SK-N-SH treated with all-trans-retinoic acid at 6 μM for 48 hours (cell line): ENCODE measurements around the gene MORC1.

Experiments
- ATAC-seq: fragments of 200-7000 bp; cut with Tn5 transposase; 3 replicates; pipeline ENCODE4 v1.9.1; 2020; ENCODE audit warnings: mild to moderate bottlenecking, moderate library complexity
- ARNTL ChIP-seq: fragments of 450-650 bp; formaldehyde crosslinking; IDR thresholded peaks from 2 replicates; pipeline ENCODE4 v1.5.0; 2020; ENCODE audit warnings: low read depth, mild to moderate bottlenecking, moderate library complexity, borderline replicate concordance
- BACH2 ChIP-seq: fragments of 250-450 bp; sonication (Bioruptor Pico); IDR thresholded peaks from 2 replicates; pipeline ENCODE4 v1.9.0; 2021; ENCODE audit warnings: mild to moderate bottlenecking, borderline replicate concordance
- CSDC2 ChIP-seq: fragments of 250-450 bp; sonication (Bioruptor Pico); IDR thresholded peaks from 2 replicates; pipeline ENCODE4 v1.5.0; 2020; ENCODE audit warnings: mild to moderate bottlenecking, moderate library complexity
- ESRRG ChIP-seq: fragments of 250-450 bp; sonication (Bioruptor Pico); IDR thresholded peaks from 2 replicates; pipeline ENCODE4 v1.6.1; 2021; ENCODE audit warnings: mild to moderate bottlenecking
- GLIS3 ChIP-seq: fragments of 250-450 bp; sonication (Bioruptor Pico); IDR thresholded peaks from 2 replicates; pipeline ENCODE4 v1.5.0; 2020; ENCODE audit warnings: mild to moderate bottlenecking, moderate library complexity
- OSR1 ChIP-seq: fragments of 250-450 bp; sonication (Bioruptor Pico); IDR thresholded peaks from 2 replicates; pipeline ENCODE4 v1.8.0; 2022; ENCODE audit warnings: moderate library complexity, mild to moderate bottlenecking, inconsistent platforms
- PPARA ChIP-seq: fragments of 250-450 bp; sonication (Bioruptor Pico); IDR thresholded peaks from 2 replicates; pipeline ENCODE4 v1.5.0; 2020; ENCODE audit warnings: mild to moderate bottlenecking, borderline replicate concordance
- RARB ChIP-seq: fragments of 250-450 bp; sonication (Bioruptor Pico); IDR thresholded peaks from 2 replicates; pipeline ENCODE4 v1.8.0; 2021; ENCODE audit warnings: mild to moderate bottlenecking, moderate library complexity
- SNAI2 ChIP-seq: fragments of 250-450 bp; sonication (Bioruptor Pico); IDR thresholded peaks from 2 replicates; pipeline ENCODE4 v1.5.0; 2020; ENCODE audit warnings: mild to moderate bottlenecking, moderate library complexity
- TCF4 ChIP-seq: fragments of 250-450 bp; sonication (Bioruptor Pico); IDR thresholded peaks from 2 replicates; pipeline ENCODE4 v1.8.0; 2021; ENCODE audit warnings: mild to moderate bottlenecking, moderate library complexity, borderline replicate concordance
- ZC3H10 ChIP-seq: fragments of 250-450 bp; sonication (Bioruptor Pico); IDR thresholded peaks from 2 replicates; pipeline ENCODE4 v1.5.1; 2021; ENCODE audit warnings: mild to moderate bottlenecking, moderate library complexity
- ZFP3 ChIP-seq: fragments of 250-450 bp; sonication (Bioruptor Pico); IDR thresholded peaks from 2 replicates; pipeline ENCODE4 v1.5.0; 2020; ENCODE audit warnings: mild to moderate bottlenecking, moderate library complexity
- ZFP30 ChIP-seq: fragments of 450-650 bp; formaldehyde crosslinking; IDR thresholded peaks from 2 replicates; pipeline ENCODE4 v1.5.0; 2022; ENCODE audit warnings: mild to moderate bottlenecking, moderate library complexity
- ZNF565 ChIP-seq: fragments of 450-650 bp; formaldehyde crosslinking; conservative IDR thresholded peaks from 2 replicates; pipeline ENCODE4 v1.5.0; 2020; ENCODE audit warnings: low read depth, mild to moderate bottlenecking, moderate library complexity
- ZNF70 ChIP-seq: fragments of 450-650 bp; formaldehyde crosslinking; IDR thresholded peaks from 2 replicates; pipeline ENCODE4 v1.5.0; 2020; ENCODE audit warnings: mild to moderate bottlenecking, moderate library complexity
- ZNF8 ChIP-seq: fragments of 450-650 bp; formaldehyde crosslinking; IDR thresholded peaks from 2 replicates; pipeline ENCODE4 v1.5.0; 2020; ENCODE audit warnings: mild to moderate bottlenecking, moderate library complexity
- TF ChIP-seq, protein P1 (sequence below): fragments of 250-450 bp; sonication (Bioruptor Pico); IDR thresholded peaks from 2 replicates; pipeline ENCODE4 v1.8.0; 2021; ENCODE audit warnings: low read depth, mild to moderate bottlenecking, moderate library complexity, borderline replicate concordance
- TF ChIP-seq, protein P2 (sequence below): fragments of 250-450 bp; sonication (Bioruptor Pico); IDR thresholded peaks from 2 replicates; pipeline ENCODE4 v1.8.0; 2020; ENCODE audit warnings: mild to moderate bottlenecking, moderate library complexity, borderline replicate concordance
- TF ChIP-seq, protein P3 (sequence below): fragments of 250-450 bp; sonication (Bioruptor Pico); IDR thresholded peaks from 2 replicates; pipeline ENCODE4 v1.5.1; 2020; ENCODE audit warnings: low read depth, mild to moderate bottlenecking, moderate library complexity
- TF ChIP-seq, protein P4 (sequence below): fragments of 250-450 bp; sonication (Bioruptor Pico); IDR thresholded peaks from 2 replicates; pipeline ENCODE4 v1.5.0; 2020; ENCODE audit warnings: mild to moderate bottlenecking, moderate library complexity

MORC1 gene

DNA sequence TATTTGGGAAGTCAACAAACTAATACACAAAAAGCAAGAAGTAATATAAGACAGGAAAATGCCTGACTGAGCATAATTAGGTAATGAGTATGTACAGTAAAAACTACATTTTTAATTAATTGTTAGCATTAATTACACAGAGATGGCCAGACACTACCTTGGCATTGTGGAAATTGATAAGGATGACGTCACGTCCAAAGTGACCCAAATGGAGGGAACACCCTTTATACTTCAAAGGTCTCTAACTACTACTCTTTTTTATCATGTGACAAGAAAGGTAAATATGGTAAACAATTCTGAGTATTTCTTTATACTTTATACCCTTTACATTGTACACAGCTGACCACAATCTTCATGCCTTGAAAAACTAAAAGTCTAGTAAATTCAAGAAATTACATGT is 141.9 kb downstream of the MORC1 start (continued):
- TF ChIP-seq, protein P1, sequence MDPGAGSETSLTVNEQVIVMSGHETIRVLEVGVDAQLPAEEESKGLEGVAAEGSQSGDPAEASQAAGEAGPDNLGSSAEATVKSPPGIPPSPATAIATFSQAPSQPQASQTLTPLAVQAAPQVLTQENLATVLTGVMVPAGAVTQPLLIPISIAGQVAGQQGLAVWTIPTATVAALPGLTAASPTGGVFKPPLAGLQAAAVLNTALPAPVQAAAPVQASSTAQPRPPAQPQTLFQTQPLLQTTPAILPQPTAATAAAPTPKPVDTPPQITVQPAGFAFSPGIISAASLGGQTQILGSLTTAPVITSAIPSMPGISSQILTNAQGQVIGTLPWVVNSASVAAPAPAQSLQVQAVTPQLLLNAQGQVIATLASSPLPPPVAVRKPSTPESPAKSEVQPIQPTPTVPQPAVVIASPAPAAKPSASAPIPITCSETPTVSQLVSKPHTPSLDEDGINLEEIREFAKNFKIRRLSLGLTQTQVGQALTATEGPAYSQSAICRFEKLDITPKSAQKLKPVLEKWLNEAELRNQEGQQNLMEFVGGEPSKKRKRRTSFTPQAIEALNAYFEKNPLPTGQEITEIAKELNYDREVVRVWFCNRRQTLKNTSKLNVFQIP: no peak
- no peak for TF ChIP-seq OSR1
- TF ChIP-seq ZNF565 (CRISPR knock-in tag): no peak
- no peak for TF ChIP-seq CSDC2 (CRISPR knock-in tag)
- TF ChIP-seq ZC3H10 (CRISPR knock-in tag): no peak
- TF ChIP-seq, protein P2, sequence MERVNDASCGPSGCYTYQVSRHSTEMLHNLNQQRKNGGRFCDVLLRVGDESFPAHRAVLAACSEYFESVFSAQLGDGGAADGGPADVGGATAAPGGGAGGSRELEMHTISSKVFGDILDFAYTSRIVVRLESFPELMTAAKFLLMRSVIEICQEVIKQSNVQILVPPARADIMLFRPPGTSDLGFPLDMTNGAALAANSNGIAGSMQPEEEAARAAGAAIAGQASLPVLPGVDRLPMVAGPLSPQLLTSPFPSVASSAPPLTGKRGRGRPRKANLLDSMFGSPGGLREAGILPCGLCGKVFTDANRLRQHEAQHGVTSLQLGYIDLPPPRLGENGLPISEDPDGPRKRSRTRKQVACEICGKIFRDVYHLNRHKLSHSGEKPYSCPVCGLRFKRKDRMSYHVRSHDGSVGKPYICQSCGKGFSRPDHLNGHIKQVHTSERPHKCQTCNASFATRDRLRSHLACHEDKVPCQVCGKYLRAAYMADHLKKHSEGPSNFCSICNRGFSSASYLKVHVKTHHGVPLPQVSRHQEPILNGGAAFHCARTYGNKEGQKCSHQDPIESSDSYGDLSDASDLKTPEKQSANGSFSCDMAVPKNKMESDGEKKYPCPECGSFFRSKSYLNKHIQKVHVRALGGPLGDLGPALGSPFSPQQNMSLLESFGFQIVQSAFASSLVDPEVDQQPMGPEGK (CRISPR knock-in tag): no peak
- no peak for TF ChIP-seq ARNTL (CRISPR knock-in tag)
- TF ChIP-seq ZNF70 (CRISPR knock-in tag): no peak
- no peak for TF ChIP-seq RARB (CRISPR knock-in tag)

DNA sequence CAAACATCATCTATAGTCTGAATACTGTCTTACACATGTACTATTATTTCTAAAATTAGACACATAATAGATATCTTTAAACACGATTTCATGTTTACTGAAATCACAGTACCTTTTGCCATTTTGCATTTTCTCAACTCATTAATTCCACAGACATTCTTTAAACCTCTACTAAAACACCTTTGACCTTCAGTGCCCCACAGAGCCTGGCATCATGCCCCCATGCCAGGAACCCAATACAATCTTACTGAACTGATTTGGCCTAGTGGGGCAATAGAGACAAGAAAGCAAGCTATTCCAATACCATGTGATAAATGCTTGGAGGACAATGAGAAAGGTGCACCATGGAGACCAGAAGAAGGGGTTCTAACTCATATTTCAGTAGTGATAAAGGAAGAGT is 144.9 kb downstream of the MORC1 start:
- no peak for TF ChIP-seq ESRRG (CRISPR knock-in tag)
- TF ChIP-seq SNAI2: no peak
- TF ChIP-seq ZC3H10 (CRISPR knock-in tag): no peak
- TF ChIP-seq OSR1: no peak
- no peak for TF ChIP-seq ARNTL (CRISPR knock-in tag)
- no peak for TF ChIP-seq PPARA (CRISPR knock-in tag)
- TF ChIP-seq GLIS3 (CRISPR knock-in tag): no peak
- no peak for TF ChIP-seq ZFP30 (CRISPR knock-in tag)
- TF ChIP-seq ZFP3 (CRISPR knock-in tag): no peak
- TF ChIP-seq, protein P3, sequence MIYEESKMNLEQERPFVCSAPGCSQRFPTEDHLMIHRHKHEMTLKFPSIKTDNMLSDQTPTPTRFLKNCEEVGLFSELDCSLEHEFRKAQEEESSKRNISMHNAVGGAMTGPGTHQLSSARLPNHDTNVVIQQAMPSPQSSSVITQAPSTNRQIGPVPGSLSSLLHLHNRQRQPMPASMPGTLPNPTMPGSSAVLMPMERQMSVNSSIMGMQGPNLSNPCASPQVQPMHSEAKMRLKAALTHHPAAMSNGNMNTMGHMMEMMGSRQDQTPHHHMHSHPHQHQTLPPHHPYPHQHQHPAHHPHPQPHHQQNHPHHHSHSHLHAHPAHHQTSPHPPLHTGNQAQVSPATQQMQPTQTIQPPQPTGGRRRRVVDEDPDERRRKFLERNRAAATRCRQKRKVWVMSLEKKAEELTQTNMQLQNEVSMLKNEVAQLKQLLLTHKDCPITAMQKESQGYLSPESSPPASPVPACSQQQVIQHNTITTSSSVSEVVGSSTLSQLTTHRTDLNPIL (CRISPR knock-in tag): no peak
- TF ChIP-seq, protein P1: no peak
- no peak for TF ChIP-seq TCF4 (CRISPR knock-in tag)
- TF ChIP-seq, all 23 proteins: peak for 0
- no peak for ATAC-seq

DNA sequence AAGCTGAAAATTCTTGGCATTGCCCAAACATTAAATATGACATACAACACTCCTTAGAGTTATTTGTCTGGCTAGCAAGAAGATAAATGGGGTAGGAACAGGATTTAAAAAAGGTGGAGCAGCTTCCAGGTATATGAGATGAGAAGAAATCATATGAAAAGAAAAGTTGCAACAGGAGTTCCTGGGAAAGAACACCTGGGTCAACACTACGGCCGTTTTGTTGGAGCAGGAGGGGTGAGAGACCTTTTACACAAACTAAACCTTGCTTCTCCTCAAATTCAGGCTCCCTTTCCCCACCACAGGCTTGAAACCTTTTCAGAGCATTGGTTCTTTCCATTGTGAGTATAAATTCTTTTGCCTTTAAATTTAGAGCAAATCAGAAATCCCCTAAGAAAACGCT is 145.5 kb downstream of the MORC1 start:
- no peak for ATAC-seq
- no peak for TF ChIP-seq SNAI2
- TF ChIP-seq, protein P2 (CRISPR knock-in tag): no peak
- TF ChIP-seq ZC3H10 (CRISPR knock-in tag): no peak
- no peak for TF ChIP-seq RARB (CRISPR knock-in tag)
- TF ChIP-seq ZNF8 (CRISPR knock-in tag): no peak
- TF ChIP-seq ESRRG (CRISPR knock-in tag): no peak
- TF ChIP-seq, protein P4, sequence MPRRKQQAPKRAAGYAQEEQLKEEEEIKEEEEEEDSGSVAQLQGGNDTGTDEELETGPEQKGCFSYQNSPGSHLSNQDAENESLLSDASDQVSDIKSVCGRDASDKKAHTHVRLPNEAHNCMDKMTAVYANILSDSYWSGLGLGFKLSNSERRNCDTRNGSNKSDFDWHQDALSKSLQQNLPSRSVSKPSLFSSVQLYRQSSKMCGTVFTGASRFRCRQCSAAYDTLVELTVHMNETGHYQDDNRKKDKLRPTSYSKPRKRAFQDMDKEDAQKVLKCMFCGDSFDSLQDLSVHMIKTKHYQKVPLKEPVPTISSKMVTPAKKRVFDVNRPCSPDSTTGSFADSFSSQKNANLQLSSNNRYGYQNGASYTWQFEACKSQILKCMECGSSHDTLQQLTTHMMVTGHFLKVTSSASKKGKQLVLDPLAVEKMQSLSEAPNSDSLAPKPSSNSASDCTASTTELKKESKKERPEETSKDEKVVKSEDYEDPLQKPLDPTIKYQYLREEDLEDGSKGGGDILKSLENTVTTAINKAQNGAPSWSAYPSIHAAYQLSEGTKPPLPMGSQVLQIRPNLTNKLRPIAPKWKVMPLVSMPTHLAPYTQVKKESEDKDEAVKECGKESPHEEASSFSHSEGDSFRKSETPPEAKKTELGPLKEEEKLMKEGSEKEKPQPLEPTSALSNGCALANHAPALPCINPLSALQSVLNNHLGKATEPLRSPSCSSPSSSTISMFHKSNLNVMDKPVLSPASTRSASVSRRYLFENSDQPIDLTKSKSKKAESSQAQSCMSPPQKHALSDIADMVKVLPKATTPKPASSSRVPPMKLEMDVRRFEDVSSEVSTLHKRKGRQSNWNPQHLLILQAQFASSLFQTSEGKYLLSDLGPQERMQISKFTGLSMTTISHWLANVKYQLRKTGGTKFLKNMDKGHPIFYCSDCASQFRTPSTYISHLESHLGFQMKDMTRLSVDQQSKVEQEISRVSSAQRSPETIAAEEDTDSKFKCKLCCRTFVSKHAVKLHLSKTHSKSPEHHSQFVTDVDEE: no peak
- no peak for TF ChIP-seq ARNTL (CRISPR knock-in tag)
- TF ChIP-seq OSR1: no peak
- TF ChIP-seq, protein P3 (CRISPR knock-in tag): no peak
- TF ChIP-seq ZFP30 (CRISPR knock-in tag): no peak
- no peak for TF ChIP-seq BACH2 (CRISPR knock-in tag)
- TF ChIP-seq PPARA (CRISPR knock-in tag): no peak
